Activated effector memory CD4-positive, alpha-beta T cell treated with anti-CD3 and anti-CD28 coated beads, Interleukin-2, amount 50 U/mL, for 16 hours (primary cell): ENCODE data around the gene CACNA1S.

Experiments
- DNase-seq: peaks from one replicate; pipeline ENCODE4 v3.0.0-alpha.2; 2020

Gene CACNA1S

DNA sequence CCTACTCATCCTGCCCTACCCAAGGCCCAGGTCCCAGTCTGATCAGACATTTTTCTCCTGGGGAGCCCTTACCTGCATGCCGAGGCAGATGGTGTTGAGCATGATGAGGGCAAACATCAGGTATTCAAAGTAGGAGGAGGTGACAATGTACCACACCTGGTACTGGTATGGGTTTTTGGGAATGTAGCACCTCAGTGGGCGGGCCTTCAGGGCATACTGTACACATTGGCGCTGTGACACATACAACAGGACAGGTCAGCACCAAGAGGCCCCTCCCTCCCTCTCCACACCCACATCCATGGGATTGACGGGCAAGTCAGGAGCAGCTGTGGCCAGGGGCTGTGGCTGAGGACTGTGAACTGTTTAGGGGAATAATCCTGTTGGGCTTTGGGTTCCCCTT, 51.6 kb downstream of the CACNA1S start:
- no peak for DNase-seq

DNA sequence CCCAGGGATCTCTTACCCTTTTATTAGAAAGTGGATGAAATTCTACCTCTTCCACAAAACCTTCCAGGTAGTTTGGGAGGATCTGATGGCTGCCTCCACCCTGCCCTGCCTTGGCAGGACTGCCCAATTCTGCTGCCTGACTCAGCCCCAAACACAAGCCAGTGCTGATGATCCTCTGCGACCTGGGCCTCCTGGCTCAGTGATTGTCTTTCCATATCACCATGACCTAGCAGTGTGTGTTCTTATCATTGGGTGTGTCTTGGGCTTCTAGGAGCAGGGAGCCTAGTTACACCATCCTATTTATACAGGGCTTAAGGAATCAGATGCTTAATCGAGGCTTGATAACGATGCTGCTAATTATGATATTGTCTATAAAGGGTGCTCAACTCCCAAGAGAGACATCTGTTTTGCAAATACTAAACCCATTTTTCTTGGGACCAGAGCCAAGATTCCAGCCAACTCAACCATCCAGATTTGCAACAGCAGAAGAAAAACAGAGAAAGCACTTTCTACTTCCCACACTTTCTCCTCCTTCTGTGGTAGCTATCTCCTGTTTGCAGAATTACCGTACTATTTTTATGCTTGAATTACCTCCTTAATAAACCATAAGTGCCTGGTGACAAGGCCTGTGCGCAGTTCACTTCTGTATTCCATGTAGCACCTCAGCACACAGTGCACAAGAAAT, 52.2 kb downstream of the CACNA1S start:
- no peak for DNase-seq

GRCh38 chr1:201059401-201059800, 52.8 kb downstream of the CACNA1S start:
- DNase-seq, result no peak

DNA sequence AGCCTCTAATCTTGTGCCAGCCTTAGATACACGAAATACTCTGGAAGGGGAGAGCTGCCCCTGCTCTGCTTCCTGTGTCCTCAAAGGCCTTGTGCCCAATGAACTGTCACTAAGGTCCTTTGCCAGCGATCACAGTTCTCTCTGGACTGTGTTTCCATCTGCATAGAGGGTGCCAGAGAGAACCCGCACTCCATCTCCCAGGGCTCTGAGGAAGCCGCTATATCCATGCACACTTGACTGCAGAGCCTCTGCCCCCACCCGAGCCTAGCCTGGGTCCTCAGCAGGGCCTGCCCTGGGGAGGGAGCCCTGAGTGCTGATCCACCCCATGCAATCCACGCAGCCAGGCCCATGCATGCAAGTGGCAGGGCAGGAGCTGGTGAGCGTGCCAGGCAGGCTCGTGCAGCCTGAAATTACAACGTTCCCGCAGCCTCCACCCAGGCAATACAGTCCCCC, 58.1 kb downstream of the CACNA1S start:
- DNase-seq, result no peak

- DNase-seq, result no peak
These were observed 58.9 kb downstream of the CACNA1S start for GRCh38 chr1:201053155-201053860.

DNA sequence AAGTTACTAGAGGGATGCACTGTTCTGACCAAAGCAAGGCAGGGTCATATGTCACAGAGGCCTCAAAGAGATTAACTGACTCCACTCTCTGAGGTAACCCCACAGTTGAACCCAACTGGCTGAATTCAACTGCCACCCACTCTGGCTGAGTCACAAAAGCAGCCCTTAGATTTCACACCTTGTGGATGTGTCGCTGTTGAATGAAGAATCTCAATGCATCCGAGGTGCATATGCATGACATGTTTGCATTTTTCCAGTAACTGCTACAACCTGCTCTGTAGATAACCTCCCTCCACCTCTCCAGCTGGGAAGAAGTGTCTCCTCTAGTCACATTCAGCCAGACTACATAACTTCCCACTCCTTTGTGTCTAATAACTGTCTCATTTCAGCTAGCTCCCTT, 60.8 kb downstream of the CACNA1S start:
- no peak for DNase-seq

DNA sequence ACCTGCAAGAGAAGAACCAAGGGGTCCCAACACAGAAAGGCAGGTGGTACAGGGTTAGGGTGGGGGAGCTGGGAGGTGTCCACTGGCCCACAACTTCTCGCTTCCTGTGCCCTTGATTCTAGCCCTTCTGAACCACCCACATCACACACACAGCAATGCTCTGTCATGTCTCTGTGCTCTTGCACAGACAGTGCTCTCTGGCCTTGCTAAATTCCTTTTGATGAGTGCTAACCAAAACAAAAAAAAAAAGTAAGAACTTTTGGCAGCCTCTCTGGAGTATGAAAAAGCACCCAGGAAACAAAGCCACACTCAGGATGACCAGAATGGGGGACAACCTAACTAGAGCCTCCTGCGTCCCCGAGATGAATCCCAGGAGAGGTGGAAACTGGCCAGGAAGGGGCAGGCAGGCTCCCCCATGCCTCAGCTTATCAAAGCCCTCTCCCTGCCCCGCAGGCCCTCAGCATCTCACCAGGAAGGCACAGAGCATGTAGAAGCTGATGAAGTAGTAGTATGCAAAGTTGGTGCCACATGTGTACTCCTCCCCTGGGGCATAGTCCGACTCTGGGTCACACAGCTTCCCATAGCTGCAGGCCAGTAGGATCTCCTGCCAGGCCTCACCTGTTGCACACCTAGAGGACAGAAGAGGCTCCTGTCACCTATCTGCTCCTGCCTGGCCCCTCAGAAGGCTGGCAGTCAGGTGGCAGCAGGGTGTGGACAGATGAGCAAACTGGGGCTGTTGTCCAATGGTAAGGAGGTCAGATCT, 61.5 kb downstream of the CACNA1S start:
- DNase-seq, result no peak

GRCh38 chr1:201049248-201049831, 62.9 kb downstream of the CACNA1S start:
- no peak for DNase-seq

- DNase-seq, result no peak
These were observed 63.7 kb downstream of the CACNA1S start for GRCh38 chr1:201048521-201048920.

GRCh38 chr1:201044119-201044518, 68.1 kb downstream of the CACNA1S start:
- no peak for DNase-seq

GRCh38 chr1:201042779-201043461, 69.3 kb downstream of the CACNA1S start:
- peak; percentile 88 for DNase-seq

DNA sequence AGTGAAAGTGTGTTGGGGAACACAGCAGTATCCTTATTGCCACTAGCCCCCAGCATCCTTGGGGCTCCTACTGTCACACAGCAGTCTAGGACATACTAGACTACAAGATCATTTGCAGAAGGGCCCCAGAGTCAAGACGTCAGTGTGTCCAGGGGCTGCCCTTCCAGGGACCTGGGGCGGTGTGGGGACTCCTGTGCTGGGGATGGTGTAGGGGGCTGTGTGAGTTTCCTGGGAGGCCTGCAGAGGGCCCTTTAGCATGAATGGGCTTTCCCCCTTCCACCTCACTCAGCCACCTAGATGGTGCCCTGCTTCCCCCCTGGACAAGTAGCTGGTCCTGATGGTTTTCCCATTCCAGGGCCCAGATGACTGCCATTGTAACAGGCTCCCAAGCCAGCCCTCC, 71.2 kb downstream of the CACNA1S start:
- DNase-seq, result no peak

- no peak for DNase-seq
These were observed 72.3 kb downstream of the CACNA1S start for GRCh38 chr1:201039876-201040275.

GRCh38 chr1:201039418-201039817, 72.8 kb downstream of the CACNA1S start:
- DNase-seq, result no peak

DNA sequence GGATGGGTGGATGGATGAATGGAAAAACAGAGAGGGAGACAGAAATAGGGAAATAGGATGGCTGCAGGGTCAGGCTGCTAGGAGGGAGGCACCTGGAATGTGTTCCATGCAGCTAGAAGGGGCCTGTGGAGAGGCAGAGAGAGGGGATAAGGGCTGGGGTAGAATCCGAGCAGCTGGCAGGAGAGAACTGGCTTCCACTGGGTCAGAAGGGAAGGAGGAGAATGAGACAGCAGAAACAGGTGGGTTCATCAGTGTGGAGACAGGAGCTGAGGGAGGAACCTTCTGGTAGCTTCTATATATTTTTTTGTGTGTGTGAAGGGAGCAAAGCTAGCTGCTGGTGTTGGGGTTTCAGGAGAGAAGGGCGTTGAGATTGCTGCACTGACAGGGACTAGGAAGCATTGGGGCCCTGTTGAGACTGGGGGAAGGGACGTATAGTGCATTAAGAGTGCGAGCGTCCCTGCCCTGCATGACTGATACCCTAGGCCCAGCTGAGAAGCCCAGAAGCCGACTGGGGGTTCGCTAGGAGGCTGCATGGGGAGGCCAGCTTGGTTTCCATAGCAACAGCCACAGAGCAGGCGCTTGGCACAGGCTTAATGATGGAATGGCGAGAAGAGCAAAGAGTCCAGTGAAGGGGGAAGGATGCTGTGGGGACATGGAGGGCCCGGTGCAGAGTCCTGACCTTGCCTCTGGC, 73.9 kb downstream of the CACNA1S start:
- no peak for DNase-seq

DNA sequence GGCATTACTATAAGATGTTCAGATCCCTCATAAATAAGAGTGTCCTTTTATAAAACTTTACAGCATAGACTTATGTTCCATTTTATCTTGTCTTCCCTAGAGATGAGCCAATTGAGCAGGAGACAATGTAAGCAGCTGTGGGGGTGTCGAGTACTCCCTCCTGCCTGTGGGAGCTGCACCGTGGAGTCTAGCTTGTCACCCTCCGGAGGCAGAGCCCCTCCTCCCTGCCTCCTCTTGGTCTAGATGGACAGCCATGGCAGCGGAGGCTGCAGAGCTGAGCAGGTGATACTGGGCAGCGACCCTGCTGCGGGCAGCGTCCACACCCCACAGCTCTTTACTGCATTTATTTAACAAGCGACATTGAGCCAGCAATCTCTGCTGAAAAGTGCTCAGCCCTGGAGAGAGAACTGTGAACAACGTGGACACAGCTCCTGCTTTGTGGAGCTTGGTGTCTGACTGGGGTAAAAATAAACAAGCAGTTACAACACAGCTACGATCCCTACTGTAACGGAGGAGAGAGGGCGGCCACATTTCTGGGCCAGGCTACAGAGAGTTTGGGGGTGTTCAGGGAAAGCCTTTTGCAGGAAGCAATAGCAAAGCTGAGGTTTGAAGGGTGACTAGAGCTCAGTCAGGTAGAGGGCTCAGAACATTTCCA, 75.9 kb downstream of the CACNA1S start:
- DNase-seq, result no peak

- DNase-seq, result no peak
These were observed 77.6 kb downstream of the CACNA1S start for GRCh38 chr1:201034671-201035070.

- no peak for DNase-seq
These were observed 79.8 kb downstream of the CACNA1S start for GRCh38 chr1:201032408-201032807.

- no peak for DNase-seq
These were observed 83.8 kb downstream of the CACNA1S start for GRCh38 chr1:201028461-201028889.

DNA sequence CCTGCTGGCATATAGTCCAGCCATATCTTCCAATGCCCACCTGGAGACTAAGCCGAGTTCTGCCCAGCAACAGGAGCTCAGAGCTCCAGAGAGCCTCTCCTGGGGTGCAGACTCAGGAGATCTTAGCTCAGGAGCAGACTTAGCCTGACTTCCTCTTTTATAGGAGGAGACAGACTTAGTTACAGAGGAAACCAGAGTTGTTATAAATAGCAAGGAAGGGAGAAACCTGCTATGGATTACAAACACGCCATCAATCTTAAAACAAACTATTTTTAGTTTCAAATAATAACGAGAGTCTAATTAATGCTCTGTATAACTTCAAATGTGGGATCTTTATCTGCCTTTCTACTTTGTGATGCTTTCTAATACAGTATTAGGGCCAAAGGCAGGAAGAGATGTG, 85.4 kb downstream of the CACNA1S start:
- DNase-seq, result no peak

DNA sequence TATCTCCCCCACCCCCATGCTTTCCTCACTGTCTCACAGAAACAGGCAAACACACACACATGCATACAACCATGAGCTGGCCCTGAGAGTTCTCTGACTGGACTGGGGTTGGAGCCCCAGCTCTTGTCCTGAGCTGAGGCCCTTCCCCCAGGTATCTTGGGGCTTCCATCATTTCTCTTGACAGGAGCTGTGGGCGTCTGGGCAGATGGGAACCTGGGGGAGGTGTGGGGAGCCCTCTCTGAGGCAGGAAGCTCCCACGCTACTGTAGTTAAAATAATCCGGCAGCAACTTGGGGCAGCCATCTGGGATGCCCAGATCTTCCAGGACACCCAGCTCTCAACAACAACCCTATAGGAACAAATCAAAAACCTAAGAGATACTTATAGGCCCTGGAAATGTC, 86.0 kb downstream of the CACNA1S start:
- no peak for DNase-seq

GRCh38 chr1:201025571-201026002, 86.6 kb downstream of the CACNA1S start:
- peak; percentile 65 for DNase-seq
